IMR-90 (cell line): ENCODE results near the gene TSGA10IP. TPM values are rescaled to one million over a fixed set of nuclear protein-coding genes. Genes with fewer than 3 reads are reported as not detected.
A peak's percentile ranks its signal among the peaks of the same experiment; 100 is the strongest.

Experiments used
- ATAC-seq: fragments of 200-7000 bp; cut with Tn5 transposase; 2 replicates; pipeline ENCODE4 v1.9.1; 2020; ENCODE audit warnings: low read depth, mild to moderate bottlenecking, moderate library complexity
- BruUV-seq: library from RNA; stranded (reverse); fragments of 400-500 nt; replicated peaks from 2 replicates; lab custom pipeline; 2021; lab: Mats Ljungman, UMichigan
- CTCF ChIA-PET: fragments of 300-600 bp; formaldehyde crosslinking; extraction: SDS; loops from one replicate; lab custom pipeline; 2021; ENCODE audit warnings: antibody characterized with exemption; lab: Yijun Ruan, JAX
- POLR2A ChIA-PET: fragments of 300-600 bp; sonication (Branson Sonifier 250); formaldehyde crosslinking; loops from one replicate; lab custom pipeline; 2022; ENCODE audit warnings: antibody characterized with exemption; ENCODE audit not compliant: unreplicated experiment; lab: Charles Lee
- DNase-seq: peaks from one replicate; pipeline ENCODE4 v3.0.0; 2013
- H2AFZ ChIP-seq: replicated peaks from 2 replicates; pipeline ENCODE3; 2013; ENCODE audit warnings: low read length, mild to moderate bottlenecking; ENCODE audit not compliant: poor library complexity
- H2AK5ac ChIP-seq: 2 replicates; pipeline ENCODE4 v1.6.1; 2013; ENCODE audit warnings: low read depth, low read length, inconsistent platforms
- H2AK9ac ChIP-seq: replicated peaks from 2 replicates; pipeline ENCODE3; 2013; ENCODE audit warnings: mild to moderate bottlenecking, low read depth, low read length, moderate library complexity; ENCODE audit not compliant: poor library complexity
- H2BK120ac ChIP-seq: 2 replicates; pipeline ENCODE4 v1.6.1; 2013; ENCODE audit warnings: low read depth, low read length, inconsistent platforms
- H2BK15ac ChIP-seq: 3 replicates; pipeline ENCODE4 v1.6.1; 2013; ENCODE audit warnings: low read depth, low read length, inconsistent platforms
- H2BK20ac ChIP-seq: 2 replicates; pipeline ENCODE4 v1.6.1; 2013; ENCODE audit warnings: low read depth, mild to moderate bottlenecking, inconsistent platforms, low read length, moderate library complexity
- H2BK5ac ChIP-seq: 2 replicates; pipeline ENCODE4 v1.6.1; 2013; ENCODE audit warnings: mild to moderate bottlenecking, low read depth, low read length, inconsistent platforms; ENCODE audit not compliant: poor library complexity, severe bottlenecking
- H3K14ac ChIP-seq: replicated peaks from 2 replicates; pipeline ENCODE4 v1.6.1; 2013; ENCODE audit warnings: low read depth, low read length, inconsistent platforms
- H3K18ac ChIP-seq: 2 replicates; pipeline ENCODE4 v1.6.1; 2013; ENCODE audit warnings: low read depth, low read length, control low read depth
- H3K23ac ChIP-seq: 2 replicates; pipeline ENCODE4 v1.6.1; 2013; ENCODE audit warnings: low read depth, low read length, inconsistent platforms
- H3K27ac ChIP-seq: 2 replicates; pipeline ENCODE4 v1.5.1; 2013; ENCODE audit warnings: mild to moderate bottlenecking, control low read depth, low read length; ENCODE audit not compliant: insufficient read depth
- H3K27me3 ChIP-seq: 2 replicates; pipeline ENCODE4 v1.6.1; 2013; ENCODE audit warnings: low read length; ENCODE audit not compliant: control insufficient read depth, insufficient read depth
- H3K36me3 ChIP-seq: 2 replicates; pipeline ENCODE4 v1.6.1; 2013; ENCODE audit warnings: low read length, mixed read lengths; ENCODE audit not compliant: control insufficient read depth, insufficient read depth
- H3K4ac ChIP-seq: 2 replicates; pipeline ENCODE4 v1.6.1; 2013; ENCODE audit warnings: low read depth, low read length, inconsistent platforms
- H3K4me1 ChIP-seq: 2 replicates; pipeline ENCODE4 v1.6.1; 2013; ENCODE audit warnings: low read length, mixed read lengths; ENCODE audit not compliant: control insufficient read depth, insufficient read depth
- H3K4me2 ChIP-seq: 2 replicates; pipeline ENCODE4 v1.6.1; 2013; ENCODE audit warnings: low read depth, mild to moderate bottlenecking, control low read depth, low read length, moderate library complexity
- H3K4me3 ChIP-seq: 2 replicates; pipeline ENCODE4 v1.5.1; 2013; ENCODE audit warnings: low read depth, mild to moderate bottlenecking, control low read depth, low read length, moderate library complexity; ENCODE audit not compliant: insufficient read depth
- H3K56ac ChIP-seq: 2 replicates; pipeline ENCODE4 v1.6.1; 2013; ENCODE audit warnings: low read length, inconsistent platforms; ENCODE audit not compliant: insufficient read depth; ENCODE audit errors: extremely low read depth
- H3K79me1 ChIP-seq, 2 experiments: 2 replicates each; pipeline ENCODE4 v1.6.1; 2013; ENCODE audit warnings: low read length in 2 of 2, inconsistent platforms in 1 of 2, low read depth in 1 of 2
- H3K9ac ChIP-seq: 2 replicates; pipeline ENCODE4 v1.6.1; 2013; ENCODE audit warnings: low read depth, low read length, control low read depth
- H3K9me1 ChIP-seq: 2 replicates; pipeline ENCODE4 v1.6.1; 2013; ENCODE audit warnings: low read length, inconsistent platforms; ENCODE audit not compliant: insufficient read depth
- H3K9me3 ChIP-seq: 2 replicates; pipeline ENCODE4 v1.6.1; 2013; ENCODE audit warnings: low read length; ENCODE audit not compliant: control insufficient read depth, insufficient read depth
- H4K20me1 ChIP-seq: 2 replicates; pipeline ENCODE4 v1.6.1; 2013; ENCODE audit warnings: low read length, inconsistent platforms; ENCODE audit not compliant: insufficient read depth
- H4K5ac ChIP-seq: 2 replicates; pipeline ENCODE4 v1.6.1; 2013; ENCODE audit warnings: mild to moderate bottlenecking, low read depth, low read length, control low read depth
- H4K8ac ChIP-seq, 2 experiments: 2 replicates each; pipeline ENCODE4 v1.6.1; 2013; ENCODE audit warnings: low read depth in 2 of 2, low read length in 2 of 2, control low read depth in 1 of 2, inconsistent platforms in 1 of 2
- H4K91ac ChIP-seq: 2 replicates; pipeline ENCODE4 v1.6.1; 2013; ENCODE audit warnings: low read depth, low read length, inconsistent platforms; ENCODE audit not compliant: insufficient read depth
- BHLHE40 ChIP-seq: fragments of 150-350 bp; IDR thresholded peaks from 2 replicates; pipeline ENCODE4 v1.6.1; 2016; ENCODE audit warnings: mild to moderate bottlenecking, low read depth, low read length
- CEBPB ChIP-seq: IDR thresholded peaks from 2 replicates; pipeline ENCODE4 v1.6.1; 2012; ENCODE audit warnings: low read depth, low read length, improper control_type of control experiment
- FOS ChIP-seq: fragments of 150-350 bp; IDR thresholded peaks from 2 replicates; pipeline ENCODE4 v1.6.1; 2016; ENCODE audit warnings: low read depth, low read length
- MAFK ChIP-seq: IDR thresholded peaks from 2 replicates; pipeline ENCODE4 v1.6.1; 2012; ENCODE audit warnings: low read depth, low read length, improper control_type of control experiment
- MAZ ChIP-seq: IDR thresholded peaks from 2 replicates; pipeline ENCODE4 v1.6.1; 2012; ENCODE audit warnings: low read depth, mild to moderate bottlenecking, low read length, improper control_type of control experiment, moderate library complexity, borderline replicate concordance
- POLR2A ChIP-seq: IDR thresholded peaks from 2 replicates; pipeline ENCODE4 v1.6.1; 2012; ENCODE audit warnings: mild to moderate bottlenecking, low read depth, low read length
- RAD21 ChIP-seq: IDR thresholded peaks from 2 replicates; pipeline ENCODE4 v1.6.1; 2012; ENCODE audit warnings: low read length, improper control_type of control experiment
- RCOR1 ChIP-seq: IDR thresholded peaks from 2 replicates; pipeline ENCODE4 v1.6.1; 2012; ENCODE audit warnings: mild to moderate bottlenecking, low read length, improper control_type of control experiment; ENCODE audit not compliant: insufficient replicate concordance
- WGBS, 2 experiments: methylation state at CpG; one replicate each; pipeline versions ENCODE4 v1.1.5 to v1.1.7; 2013; ENCODE audit warnings: missing lambda C conversion rate in 2 of 2; ENCODE audit not compliant: insufficient read length in 1 of 2; ENCODE audit errors: extremely low coverage in 2 of 2; 5-methylcytosine and 5-hydroxymethylcytosine counted together
- dilution Hi-C: fragments of 300-500 bp; cut with HindIII; formaldehyde crosslinking; loops from one replicate; pipeline ENCODE4 v1.14.3; 2018; ENCODE audit warnings: low sequenced_read_pairs; ENCODE audit not compliant: unreplicated experiment
- in situ Hi-C: fragments of 300-500 bp; cut with MboI; formaldehyde crosslinking; loops from 3 replicates; pipeline ENCODE4 v1.14.3; 2019; ENCODE audit warnings: low sequenced_read_pairs, inconsistent platforms, mixed read lengths
- intact Hi-C: fragments of 100-400 bp; cut with micrococcal nuclease; formaldehyde crosslinking; loops from 2 replicates; pipeline ENCODE4 v1.10.0; 2022
- polyA plus RNA-seq, 3 experiments: library from polyadenylated mRNA; depleted of rRNA; stranded (reverse); fragments of >200 nt; gene quantifications; 2 replicates each; pipeline ENCODE4 v1.2.3, GENCODE V29; 2012; ENCODE audit warnings: low replicate concordance in 1 of 3
- total RNA-seq: library from RNA; depleted of rRNA; stranded (reverse); fragments of >200 nt; gene quantifications from 2 replicates; pipeline ENCODE4 v1.2.3, GENCODE V29; 2012
- TF ChIP-seq, protein P1 (sequence below): fragments of 150-350 bp; IDR thresholded peaks from 2 replicates; pipeline ENCODE4 v1.6.1; 2016; ENCODE audit warnings: low read depth, mild to moderate bottlenecking, low read length, moderate library complexity, borderline replicate concordance
- TF ChIP-seq, protein P2 (sequence below): fragments of 150-350 bp; IDR thresholded peaks from 2 replicates; pipeline ENCODE4 v1.6.1; 2017; ENCODE audit warnings: mild to moderate bottlenecking, antibody characterized with exemption, low read length, low read depth

Gene TSGA10IP
- total and polyA plus RNA-seq, 2 of the 4 experiments (the other 2 are of a cell fraction), result 0.21 TPM; not detected in 1

DNA sequence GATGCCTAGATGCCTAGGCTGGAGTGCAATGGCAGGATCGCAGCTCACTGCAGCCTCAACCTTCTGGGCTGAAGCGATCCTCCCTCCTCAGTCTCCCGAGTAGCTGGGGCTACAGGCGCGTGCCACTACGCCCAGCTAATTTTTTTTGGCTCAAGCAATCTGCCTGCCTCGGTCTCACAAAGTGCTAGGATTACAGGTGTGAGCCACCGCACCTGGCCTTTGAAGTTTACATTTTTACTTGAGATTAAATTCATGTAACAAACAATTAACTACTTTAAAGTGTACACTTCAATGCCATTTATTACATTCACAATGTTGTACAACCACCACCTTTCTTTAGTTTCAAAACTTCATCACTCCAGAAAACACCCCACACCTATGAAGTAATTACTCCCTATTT is 41.6 kb upstream of the TSGA10IP start:
- no peaks in the 10 kb centered on the region; the same call in 1 of the 2 replicates for H3K36me3 ChIP-seq
- WGBS, 2 experiments, result 90% methylated on average over 7 of the region's 8 CpGs; no CpG with 5 or more reads in 1 of the 2 experiments
- H3K9me3 ChIP-seq, result no peaks in the 10 kb centered on the region

More for the DNA sequence above, 41.6 kb upstream of the TSGA10IP start:
- Histone ChIP-seq H3K4me1 (peaks cover 20% of the 10 kb centered on the region), H3K18ac (peak overlapping the region; percentile 83), H3K27ac (peak overlapping the region; percentile 97), H2AFZ (no peak overlapping the region), H4K8ac (peak overlapping the region; percentile 89 to 97), H3K27me3 (no peaks in the 10 kb centered on the region), H4K91ac (peak overlapping the region; percentile 99), H3K79me1 (peaks cover 31 to 63% of the 10 kb centered on the region in 2 experiments), H3K56ac (peak overlapping the region; percentile 97), H4K5ac (peak overlapping the region; percentile 87), H2BK15ac (peak overlapping the region; percentile 98), H3K4me3 (no peak overlapping the region), H2BK120ac (peak overlapping the region; percentile 100), H3K9ac (peak overlapping the region; percentile 67; the same call in 1 of the 2 replicates), H2AK5ac (peak overlapping the region; percentile 100), H4K20me1 (peaks cover 11% of the 10 kb centered on the region), H3K4ac (peak overlapping the region; percentile 98), H3K14ac (peak overlapping the region; percentile 95), H2BK5ac (peak overlapping the region; percentile 100), H2AK9ac (peak overlapping the region; percentile 99), H3K4me2 (no peak overlapping the region; the same call in 1 of the 2 replicates), H3K23ac (peak overlapping the region; percentile 99), H3K9me1 (peaks cover 19% of the 10 kb centered on the region), H2BK20ac (peak overlapping the region; percentile 99)
- ChIA-PET CTCF (no interaction called here), POLR2A (interaction anchor here (0.6 to 1.3 kb wide), 2 partner anchors 9 to 17 kb away, joined by 3 to 4 read pairs; no protein-coding TSS in a partner anchor)
- dilution Hi-C loops (no loop called here), intact Hi-C loops (loop anchor here (1.0 kb wide), 1 partner anchor 8 kb away; no protein-coding TSS in a partner anchor), in situ Hi-C loops (no loop called here)
- DNase-seq, result no peak
- no peak for TF ChIP-seq RAD21
- TF ChIP-seq BHLHE40, result no peak
- TF ChIP-seq MAFK, result no peak
- TF ChIP-seq, protein P1, sequence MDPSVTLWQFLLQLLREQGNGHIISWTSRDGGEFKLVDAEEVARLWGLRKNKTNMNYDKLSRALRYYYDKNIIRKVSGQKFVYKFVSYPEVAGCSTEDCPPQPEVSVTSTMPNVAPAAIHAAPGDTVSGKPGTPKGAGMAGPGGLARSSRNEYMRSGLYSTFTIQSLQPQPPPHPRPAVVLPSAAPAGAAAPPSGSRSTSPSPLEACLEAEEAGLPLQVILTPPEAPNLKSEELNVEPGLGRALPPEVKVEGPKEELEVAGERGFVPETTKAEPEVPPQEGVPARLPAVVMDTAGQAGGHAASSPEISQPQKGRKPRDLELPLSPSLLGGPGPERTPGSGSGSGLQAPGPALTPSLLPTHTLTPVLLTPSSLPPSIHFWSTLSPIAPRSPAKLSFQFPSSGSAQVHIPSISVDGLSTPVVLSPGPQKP, result no peak
- TF ChIP-seq RCOR1, result no peak
- TF ChIP-seq FOS, result no peak
- no peak for TF ChIP-seq MAZ
- TF ChIP-seq, protein P2, sequence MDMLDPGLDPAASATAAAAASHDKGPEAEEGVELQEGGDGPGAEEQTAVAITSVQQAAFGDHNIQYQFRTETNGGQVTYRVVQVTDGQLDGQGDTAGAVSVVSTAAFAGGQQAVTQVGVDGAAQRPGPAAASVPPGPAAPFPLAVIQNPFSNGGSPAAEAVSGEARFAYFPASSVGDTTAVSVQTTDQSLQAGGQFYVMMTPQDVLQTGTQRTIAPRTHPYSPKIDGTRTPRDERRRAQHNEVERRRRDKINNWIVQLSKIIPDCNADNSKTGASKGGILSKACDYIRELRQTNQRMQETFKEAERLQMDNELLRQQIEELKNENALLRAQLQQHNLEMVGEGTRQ, result no peak
- no peak for TF ChIP-seq CEBPB
- TF ChIP-seq POLR2A, result no peak
- no peak for ATAC-seq
- BruUV-seq, result no TSS peak
